SU-DHL-6 (cell line): ENCODE data around the gene TARDBP.
"Not testable (repeated sequence)": the region's sequence is repeated elsewhere in the genome, so short reads cannot be mapped to it uniquely, and the experiment has no call there.

Experiments
- H2AFZ ChIP-seq: fragments of 200-600 bp; sonication (generic); 2 replicates; pipeline ENCODE4 v1.6.1; 2014; ENCODE audit warnings: low read depth, mild to moderate bottlenecking, moderate library complexity, mixed read lengths, antibody characterized with exemption, low read length; ENCODE audit not compliant: severe bottlenecking
- H3F3A ChIP-seq: fragments of 200-600 bp; shearing (Covaris generic); 2 replicates; pipeline ENCODE4 v1.6.0; 2016; ENCODE audit warnings: antibody characterized with exemption, mild to moderate bottlenecking; ENCODE audit not compliant: insufficient read depth
- H3K27ac ChIP-seq: fragments of 200-600 bp; sonication (generic); 2 replicates; pipeline ENCODE4 v1.5.1; 2016; ENCODE audit warnings: low read depth, mild to moderate bottlenecking, low read length, moderate library complexity, mixed read lengths
- H3K27me3 ChIP-seq: fragments of 200-600 bp; sonication (generic), shearing (Covaris generic); 2 replicates; pipeline ENCODE4 v1.6.0; 2014; ENCODE audit warnings: mild to moderate bottlenecking, low read length
- H3K36me3 ChIP-seq: fragments of 200-600 bp; sonication (generic); 2 replicates; pipeline ENCODE4 v1.6.1; 2014; ENCODE audit warnings: mild to moderate bottlenecking, low read length, mixed read lengths
- H3K4me2 ChIP-seq: fragments of 300-600, 200-600 bp; shearing (Covaris generic), sonication (generic); 2 replicates; pipeline ENCODE4 v1.6.0; 2014; ENCODE audit warnings: low read length, low read depth, mild to moderate bottlenecking; ENCODE audit not compliant: poor library complexity, severe bottlenecking
- H3K4me3 ChIP-seq: fragments of 200-600 bp; sonication (generic); 2 replicates; pipeline ENCODE4 v1.5.1; 2014; ENCODE audit warnings: antibody characterized with exemption, low read length, mild to moderate bottlenecking, mixed read lengths; ENCODE audit not compliant: insufficient read depth, poor library complexity, severe bottlenecking
- H3K79me2 ChIP-seq: fragments of 200-600 bp; sonication (generic); 2 replicates; pipeline ENCODE4 v1.6.1; 2014; ENCODE audit warnings: mild to moderate bottlenecking, low read length, moderate library complexity; ENCODE audit not compliant: insufficient read depth
- H3K9ac ChIP-seq: fragments of 200-600 bp; sonication (generic); 2 replicates; pipeline ENCODE4 v1.7.0; 2014; ENCODE audit warnings: mild to moderate bottlenecking, low read length
- H3K9me2 ChIP-seq: fragments of 200-600 bp; sonication (generic); replicated peaks from 2 replicates; pipeline ENCODE4 v1.6.1; 2014; ENCODE audit warnings: low read length; ENCODE audit not compliant: insufficient read depth
- H3K9me3 ChIP-seq: fragments of 200-600 bp; sonication (generic); 2 replicates; pipeline ENCODE4 v1.6.1; 2014; ENCODE audit warnings: low read length, mixed read lengths; ENCODE audit not compliant: insufficient read depth
- H4K20me1 ChIP-seq: fragments of 200-600 bp; sonication (generic); 2 replicates; pipeline ENCODE4 v1.6.1; 2014; ENCODE audit warnings: low read depth, mild to moderate bottlenecking, antibody characterized with exemption, low read length, moderate library complexity, mixed read lengths
- EZH2phosphoT487 ChIP-seq: fragments of 200-600 bp; sonication (generic), shearing (Covaris generic); conservative IDR thresholded peaks from 2 replicates; pipeline ENCODE4 v1.6.1; 2018; ENCODE audit warnings: mild to moderate bottlenecking, antibody characterized with exemption, low read length, moderate library complexity, mixed read lengths
- TF ChIP-seq, protein P1 (sequence below): fragments of 200-600 bp; sonication (generic); IDR thresholded peaks from one replicate; pipeline ENCODE4 v1.5.1; 2017; ENCODE audit warnings: antibody characterized with exemption, mild to moderate bottlenecking, low read length, moderate library complexity; ENCODE audit not compliant: insufficient read depth, poor library complexity, severe bottlenecking

The TARDBP gene

GRCh38 chr1:11039351-11040104 is 27.1 kb downstream of the TARDBP start:
- no peaks in the 10 kb centered on the region for H3K27me3 ChIP-seq
- H3F3A ChIP-seq, result no peaks in the 10 kb centered on the region
- H3K4me3 ChIP-seq, result no peak overlapping the region
- H3K4me2 ChIP-seq, result no peak overlapping the region
- no peaks in the 10 kb centered on the region for H3K9me3 ChIP-seq
- no peaks in the 10 kb centered on the region for H3K9me2 ChIP-seq
- no peaks in the 10 kb centered on the region for H4K20me1 ChIP-seq
- no peak for TF ChIP-seq EZH2phosphoT487
- TF ChIP-seq, protein P1, sequence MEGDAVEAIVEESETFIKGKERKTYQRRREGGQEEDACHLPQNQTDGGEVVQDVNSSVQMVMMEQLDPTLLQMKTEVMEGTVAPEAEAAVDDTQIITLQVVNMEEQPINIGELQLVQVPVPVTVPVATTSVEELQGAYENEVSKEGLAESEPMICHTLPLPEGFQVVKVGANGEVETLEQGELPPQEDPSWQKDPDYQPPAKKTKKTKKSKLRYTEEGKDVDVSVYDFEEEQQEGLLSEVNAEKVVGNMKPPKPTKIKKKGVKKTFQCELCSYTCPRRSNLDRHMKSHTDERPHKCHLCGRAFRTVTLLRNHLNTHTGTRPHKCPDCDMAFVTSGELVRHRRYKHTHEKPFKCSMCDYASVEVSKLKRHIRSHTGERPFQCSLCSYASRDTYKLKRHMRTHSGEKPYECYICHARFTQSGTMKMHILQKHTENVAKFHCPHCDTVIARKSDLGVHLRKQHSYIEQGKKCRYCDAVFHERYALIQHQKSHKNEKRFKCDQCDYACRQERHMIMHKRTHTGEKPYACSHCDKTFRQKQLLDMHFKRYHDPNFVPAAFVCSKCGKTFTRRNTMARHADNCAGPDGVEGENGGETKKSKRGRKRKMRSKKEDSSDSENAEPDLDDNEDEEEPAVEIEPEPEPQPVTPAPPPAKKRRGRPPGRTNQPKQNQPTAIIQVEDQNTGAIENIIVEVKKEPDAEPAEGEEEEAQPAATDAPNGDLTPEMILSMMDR, result no peak
- H3K79me2 ChIP-seq, result no peaks in the 10 kb centered on the region
- H3K9ac ChIP-seq, result no peak overlapping the region
- H3K27ac ChIP-seq, result no peak overlapping the region
- no peak overlapping the region for H2AFZ ChIP-seq
- no peaks in the 10 kb centered on the region for H3K36me3 ChIP-seq

DNA sequence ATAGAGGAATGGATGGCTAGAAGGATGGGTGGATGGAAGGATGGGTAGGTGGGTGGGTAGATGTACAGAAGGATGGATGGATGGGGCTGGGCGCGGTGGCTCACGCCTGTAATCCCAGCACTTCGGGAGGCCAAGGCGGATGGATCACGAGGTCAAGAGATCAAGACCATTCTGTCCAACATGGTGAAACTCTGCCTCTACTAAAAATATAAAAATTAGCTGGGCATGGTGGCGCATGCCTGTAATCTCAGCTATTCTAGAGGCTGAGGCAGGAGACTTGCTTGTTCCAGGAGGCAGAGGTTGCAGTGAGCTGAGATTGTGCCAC is 27.6 kb downstream of the TARDBP start:
- H3K4me3 ChIP-seq, H2AFZ ChIP-seq, H3K9me2 ChIP-seq, H4K20me1 ChIP-seq, H3K9me3 ChIP-seq, H3K27ac ChIP-seq, H3K4me2 ChIP-seq, H3K36me3 ChIP-seq, H3F3A ChIP-seq, H3K79me2 ChIP-seq, H3K27me3 ChIP-seq, H3K9ac ChIP-seq: not testable (repeated sequence)

GRCh38 chr1:11041048-11041447 is 28.6 kb downstream of the TARDBP start:
- H3K79me2 ChIP-seq, result no peaks in the 10 kb centered on the region
- no peak for TF ChIP-seq EZH2phosphoT487
- TF ChIP-seq, protein P1, result no peak
- H3K36me3 ChIP-seq, result no peaks in the 10 kb centered on the region
- no peaks in the 10 kb centered on the region for H3K9me2 ChIP-seq
- no peak overlapping the region for H2AFZ ChIP-seq
- H3F3A ChIP-seq, result no peaks in the 10 kb centered on the region
- H3K27me3 ChIP-seq, result no peaks in the 10 kb centered on the region
- no peak overlapping the region for H3K4me3 ChIP-seq
- no peak overlapping the region for H3K4me2 ChIP-seq
- no peak overlapping the region for H3K9ac ChIP-seq
- H4K20me1 ChIP-seq, result no peaks in the 10 kb centered on the region
- H3K27ac ChIP-seq, result no peak overlapping the region
- no peaks in the 10 kb centered on the region for H3K9me3 ChIP-seq

DNA sequence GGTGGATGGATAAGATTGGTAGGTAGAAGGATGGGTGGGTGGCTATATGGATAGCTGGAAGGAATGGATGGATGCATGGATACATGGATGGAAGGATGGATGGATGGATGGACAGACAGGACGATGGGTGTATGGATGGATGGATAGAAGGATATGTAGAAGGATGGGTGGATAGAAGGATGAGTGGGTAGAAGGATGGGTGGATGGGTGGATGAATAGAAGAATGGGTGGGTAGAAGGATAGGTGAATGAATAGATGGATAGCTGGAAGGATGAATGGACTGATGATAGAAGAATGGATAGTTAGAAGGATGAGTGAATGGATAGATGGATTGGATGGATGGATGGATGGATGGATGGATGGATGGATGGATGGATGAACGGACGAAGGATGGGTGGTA is 29.6 kb downstream of the TARDBP start:
- Histone ChIP-seq H3K27ac (no peak overlapping the region), H3K4me2 (no peak overlapping the region), H3K9me3 (no peaks in the 10 kb centered on the region), H3K27me3 (no peaks in the 10 kb centered on the region), H3K79me2 (no peaks in the 10 kb centered on the region), H4K20me1 (no peaks in the 10 kb centered on the region), H2AFZ (no peak overlapping the region), H3F3A (no peaks in the 10 kb centered on the region), H3K4me3 (no peak overlapping the region), H3K9ac (no peak overlapping the region), H3K36me3 (no peaks in the 10 kb centered on the region), H3K9me2 (no peaks in the 10 kb centered on the region)
- TF ChIP-seq, protein P1, result no peak
- TF ChIP-seq EZH2phosphoT487, result no peak
